ENCODE measurements around the gene PPARA.

DNA sequence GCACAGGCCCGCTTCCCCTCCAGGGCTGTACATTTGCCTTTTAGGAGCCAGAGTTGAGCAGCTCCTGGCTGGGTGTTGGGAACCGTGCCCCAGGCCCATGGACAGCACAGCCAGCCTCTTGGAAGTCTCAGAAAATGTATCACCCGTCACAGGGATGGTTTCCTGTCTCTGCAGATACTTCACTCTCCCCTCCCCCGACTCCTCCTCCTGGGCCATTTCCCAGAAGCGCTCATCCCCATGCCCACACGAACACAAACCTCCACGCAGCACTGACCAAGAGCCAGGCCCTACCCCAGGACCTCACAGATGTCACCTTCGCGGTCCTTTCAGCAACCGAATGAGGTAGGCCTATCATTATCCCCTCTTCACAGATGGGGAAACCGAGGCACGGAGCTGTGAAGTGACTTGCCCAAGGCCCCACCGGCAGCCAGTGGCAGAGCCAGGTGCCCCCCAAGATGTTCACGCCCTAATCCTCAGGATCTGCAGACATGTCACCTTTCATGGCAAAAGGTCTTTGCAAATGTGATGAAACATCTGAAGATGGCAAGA is 13.0 kb upstream of the PPARA start:
- TF ChIP-seq, protein P1, sequence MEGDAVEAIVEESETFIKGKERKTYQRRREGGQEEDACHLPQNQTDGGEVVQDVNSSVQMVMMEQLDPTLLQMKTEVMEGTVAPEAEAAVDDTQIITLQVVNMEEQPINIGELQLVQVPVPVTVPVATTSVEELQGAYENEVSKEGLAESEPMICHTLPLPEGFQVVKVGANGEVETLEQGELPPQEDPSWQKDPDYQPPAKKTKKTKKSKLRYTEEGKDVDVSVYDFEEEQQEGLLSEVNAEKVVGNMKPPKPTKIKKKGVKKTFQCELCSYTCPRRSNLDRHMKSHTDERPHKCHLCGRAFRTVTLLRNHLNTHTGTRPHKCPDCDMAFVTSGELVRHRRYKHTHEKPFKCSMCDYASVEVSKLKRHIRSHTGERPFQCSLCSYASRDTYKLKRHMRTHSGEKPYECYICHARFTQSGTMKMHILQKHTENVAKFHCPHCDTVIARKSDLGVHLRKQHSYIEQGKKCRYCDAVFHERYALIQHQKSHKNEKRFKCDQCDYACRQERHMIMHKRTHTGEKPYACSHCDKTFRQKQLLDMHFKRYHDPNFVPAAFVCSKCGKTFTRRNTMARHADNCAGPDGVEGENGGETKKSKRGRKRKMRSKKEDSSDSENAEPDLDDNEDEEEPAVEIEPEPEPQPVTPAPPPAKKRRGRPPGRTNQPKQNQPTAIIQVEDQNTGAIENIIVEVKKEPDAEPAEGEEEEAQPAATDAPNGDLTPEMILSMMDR (conservative IDR thresholded peaks at IDR 0.05; ENCODE audit: low read depth, low read length) = no peak
- no peak for TF ChIP-seq EZH2 (IDR thresholded peaks at IDR 0.05; ENCODE audit: low read length, unreplicated experiment)
- TF ChIP-seq EZH2phosphoT487 (IDR thresholded peaks at IDR 0.05; ENCODE audit: borderline replicate concordance, low read length) = no peak
